WI38 (cell line): Measurements from ENCODE around the gene KCNMB1.
A peak's percentile ranks its signal among the peaks of the same experiment; 100 is the strongest.

Source experiments
- H3K4me3 ChIP-seq: 2 replicates; pipeline ENCODE4 v1.5.1; 2011; ENCODE audit warnings: low read depth, mild to moderate bottlenecking, control low read depth, low read length
- TF ChIP-seq, protein P1 (sequence below): IDR thresholded peaks from 2 replicates; pipeline ENCODE4 v1.5.1; 2012; ENCODE audit warnings: low read depth, mild to moderate bottlenecking, control low read depth, low read length

Gene KCNMB1, protein sequence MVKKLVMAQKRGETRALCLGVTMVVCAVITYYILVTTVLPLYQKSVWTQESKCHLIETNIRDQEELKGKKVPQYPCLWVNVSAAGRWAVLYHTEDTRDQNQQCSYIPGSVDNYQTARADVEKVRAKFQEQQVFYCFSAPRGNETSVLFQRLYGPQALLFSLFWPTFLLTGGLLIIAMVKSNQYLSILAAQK

DNA sequence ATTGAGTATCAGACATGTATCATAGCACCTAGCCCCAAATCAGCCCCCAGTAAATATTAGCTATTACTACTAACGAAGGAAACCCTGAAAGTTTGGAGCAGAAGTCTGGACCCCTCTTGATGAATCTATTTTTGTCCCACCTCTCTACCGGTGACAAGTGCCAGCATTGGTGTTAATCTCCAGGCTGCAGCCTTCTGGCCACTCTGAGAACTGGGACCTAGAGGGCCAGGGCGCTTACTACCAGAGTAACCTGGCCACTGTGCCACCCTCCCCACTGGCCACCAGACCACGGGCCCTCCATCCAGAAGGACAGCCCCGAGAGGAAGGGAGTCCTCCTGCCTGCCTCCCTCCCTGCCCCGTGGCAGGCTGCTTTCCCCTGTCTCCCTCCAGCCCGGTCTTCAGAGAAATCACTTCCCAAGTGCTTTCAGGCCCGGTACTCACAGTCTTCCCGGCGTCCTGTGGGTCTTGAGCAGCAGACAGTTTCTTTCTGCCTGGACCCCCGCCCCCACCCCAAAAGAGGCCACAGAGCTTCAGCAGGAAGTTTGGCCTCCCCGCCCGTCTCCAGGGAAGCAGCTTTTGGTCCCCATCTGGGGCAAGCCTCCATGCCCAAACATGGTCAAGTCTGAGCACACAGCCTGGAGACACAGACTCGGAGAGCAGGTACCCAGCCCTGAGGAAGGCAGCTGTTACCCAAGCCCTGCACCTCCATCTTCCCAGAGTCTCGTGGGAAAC is at the start of gene KCNMB1:
Gene KCNMB1 (minus strand): TSS at position 550 of the 732 bp plus-strand sequence. CDS start 3,920 bp downstream, outside the sequence.
- H3K4me3 ChIP-seq: no peak within 1 kb of the TSS
- TF ChIP-seq, protein P1, sequence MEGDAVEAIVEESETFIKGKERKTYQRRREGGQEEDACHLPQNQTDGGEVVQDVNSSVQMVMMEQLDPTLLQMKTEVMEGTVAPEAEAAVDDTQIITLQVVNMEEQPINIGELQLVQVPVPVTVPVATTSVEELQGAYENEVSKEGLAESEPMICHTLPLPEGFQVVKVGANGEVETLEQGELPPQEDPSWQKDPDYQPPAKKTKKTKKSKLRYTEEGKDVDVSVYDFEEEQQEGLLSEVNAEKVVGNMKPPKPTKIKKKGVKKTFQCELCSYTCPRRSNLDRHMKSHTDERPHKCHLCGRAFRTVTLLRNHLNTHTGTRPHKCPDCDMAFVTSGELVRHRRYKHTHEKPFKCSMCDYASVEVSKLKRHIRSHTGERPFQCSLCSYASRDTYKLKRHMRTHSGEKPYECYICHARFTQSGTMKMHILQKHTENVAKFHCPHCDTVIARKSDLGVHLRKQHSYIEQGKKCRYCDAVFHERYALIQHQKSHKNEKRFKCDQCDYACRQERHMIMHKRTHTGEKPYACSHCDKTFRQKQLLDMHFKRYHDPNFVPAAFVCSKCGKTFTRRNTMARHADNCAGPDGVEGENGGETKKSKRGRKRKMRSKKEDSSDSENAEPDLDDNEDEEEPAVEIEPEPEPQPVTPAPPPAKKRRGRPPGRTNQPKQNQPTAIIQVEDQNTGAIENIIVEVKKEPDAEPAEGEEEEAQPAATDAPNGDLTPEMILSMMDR: no peak

GRCh38 chr5:170438581-170438980 is 49.4 kb upstream of the KCNMB1 start:
- TF ChIP-seq, protein P1: no peak
- H3K4me3 ChIP-seq: no peak overlapping the region

- H3K4me3 ChIP-seq: no peak overlapping the region
- TF ChIP-seq, protein P1: no peak
These were observed 48.6 kb upstream of the KCNMB1 start for GRCh38 chr5:170437621-170438375.

DNA sequence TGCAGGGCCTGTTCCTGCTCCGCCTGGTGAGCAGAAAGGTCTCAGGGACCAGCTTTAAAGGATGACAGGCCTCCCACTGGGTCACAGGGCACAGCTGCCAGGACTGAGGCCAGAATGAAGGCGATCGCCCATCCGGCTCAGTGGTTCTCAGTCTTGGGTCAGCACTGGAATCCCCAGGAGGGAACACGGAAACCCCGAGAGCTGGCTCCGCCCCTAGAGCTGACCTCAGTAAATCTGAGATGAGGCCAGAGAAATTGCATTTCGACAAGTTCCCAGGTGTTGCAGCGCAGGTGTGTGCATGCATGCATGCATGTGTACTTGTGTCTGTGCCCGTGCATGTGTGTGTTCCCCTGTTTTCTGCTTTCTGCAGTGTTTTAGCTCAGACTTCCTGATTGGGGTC is 47.2 kb upstream of the KCNMB1 start:
- H3K4me3 ChIP-seq: no peak overlapping the region
- TF ChIP-seq, protein P1: no peak

GRCh38 chr5:170434966-170435605 is 45.9 kb upstream of the KCNMB1 start:
- TF ChIP-seq, protein P1: peak; percentile 85
- H3K4me3 ChIP-seq: no peak overlapping the region

- TF ChIP-seq, protein P1: no peak
- H3K4me3 ChIP-seq: no peak overlapping the region
These were observed 43.5 kb upstream of the KCNMB1 start for GRCh38 chr5:170432669-170433068.
